ENCODE data around the gene TNNT3.

DNA sequence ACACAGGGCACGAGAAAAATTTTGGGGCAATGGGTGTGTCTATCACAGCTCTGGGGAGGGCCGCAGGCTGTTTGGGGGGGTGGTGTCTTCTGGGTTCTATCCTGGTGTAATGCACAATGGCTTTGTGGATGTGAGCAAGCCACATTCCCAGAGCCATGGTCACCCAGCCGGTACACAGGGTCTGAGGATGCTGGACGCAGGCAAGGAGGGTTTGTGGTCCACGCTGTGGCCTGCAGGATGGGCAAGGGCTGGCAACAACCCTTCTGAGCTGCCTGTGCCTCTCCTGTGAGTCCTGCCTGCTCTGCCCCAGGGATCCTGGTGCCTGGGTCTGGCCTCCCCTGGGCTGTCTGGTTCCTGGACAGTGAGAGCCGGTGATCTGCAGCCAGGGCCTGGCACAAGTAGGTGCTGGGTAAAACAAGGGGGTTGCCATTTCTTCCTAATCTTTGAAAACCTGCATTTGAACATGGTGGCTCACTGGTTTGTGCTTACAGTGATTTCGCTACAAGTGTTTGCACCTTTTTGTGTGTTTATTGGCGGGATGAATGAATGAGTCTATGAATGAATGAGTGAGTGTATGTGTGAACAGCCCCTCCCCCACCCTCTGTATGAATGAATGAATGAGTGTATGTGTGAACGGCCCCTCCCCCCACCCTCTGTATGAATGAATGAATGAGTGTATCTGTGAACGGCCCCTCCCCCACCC is 23.2 kb downstream of the TNNT3 start:
- TF ChIP-seq, protein P1, sequence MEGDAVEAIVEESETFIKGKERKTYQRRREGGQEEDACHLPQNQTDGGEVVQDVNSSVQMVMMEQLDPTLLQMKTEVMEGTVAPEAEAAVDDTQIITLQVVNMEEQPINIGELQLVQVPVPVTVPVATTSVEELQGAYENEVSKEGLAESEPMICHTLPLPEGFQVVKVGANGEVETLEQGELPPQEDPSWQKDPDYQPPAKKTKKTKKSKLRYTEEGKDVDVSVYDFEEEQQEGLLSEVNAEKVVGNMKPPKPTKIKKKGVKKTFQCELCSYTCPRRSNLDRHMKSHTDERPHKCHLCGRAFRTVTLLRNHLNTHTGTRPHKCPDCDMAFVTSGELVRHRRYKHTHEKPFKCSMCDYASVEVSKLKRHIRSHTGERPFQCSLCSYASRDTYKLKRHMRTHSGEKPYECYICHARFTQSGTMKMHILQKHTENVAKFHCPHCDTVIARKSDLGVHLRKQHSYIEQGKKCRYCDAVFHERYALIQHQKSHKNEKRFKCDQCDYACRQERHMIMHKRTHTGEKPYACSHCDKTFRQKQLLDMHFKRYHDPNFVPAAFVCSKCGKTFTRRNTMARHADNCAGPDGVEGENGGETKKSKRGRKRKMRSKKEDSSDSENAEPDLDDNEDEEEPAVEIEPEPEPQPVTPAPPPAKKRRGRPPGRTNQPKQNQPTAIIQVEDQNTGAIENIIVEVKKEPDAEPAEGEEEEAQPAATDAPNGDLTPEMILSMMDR (IDR thresholded peaks at IDR 0.05), result no peak
- no peak for TF ChIP-seq POLR2A (IDR thresholded peaks at IDR 0.05)

Measured in heart left ventricle (tissue), 13 donors.